ENCODE results near the gene TMEM121.

The TMEM121 gene

DNA sequence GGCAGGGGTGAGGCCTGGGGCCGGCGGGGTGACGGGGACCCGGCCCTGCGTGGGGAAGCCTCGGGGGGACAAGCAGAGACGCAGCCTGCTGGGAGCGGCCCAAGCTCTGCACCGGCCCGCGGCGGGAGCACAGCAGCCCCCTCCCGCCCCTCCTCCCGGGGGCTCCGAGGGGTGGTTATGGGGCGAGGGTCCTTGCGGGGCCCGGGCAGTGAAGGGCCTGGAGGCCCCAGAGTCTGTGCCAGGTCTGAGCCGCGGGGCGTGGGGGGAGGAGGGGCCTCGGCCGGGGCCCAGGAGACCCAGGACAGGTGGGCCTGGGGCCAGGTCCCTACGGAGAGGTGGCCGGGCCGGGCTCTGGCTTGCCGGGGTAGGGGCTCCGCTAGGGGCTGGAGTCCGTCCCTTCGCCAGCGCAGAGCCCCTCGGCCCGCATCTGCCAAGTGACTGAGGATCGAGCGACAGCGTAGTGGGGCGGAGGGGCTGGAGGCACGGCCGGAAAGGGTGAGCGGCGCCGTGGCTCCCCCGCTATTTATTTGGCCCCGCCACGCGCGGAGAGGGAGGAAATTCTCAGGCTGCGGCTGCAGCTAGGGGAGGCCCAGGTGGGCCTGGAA lies 495 bp downstream of the TMEM121 start:
- no peak for DNase-seq (ENCODE audit: low read depth)
- TF ChIP-seq, protein P1, sequence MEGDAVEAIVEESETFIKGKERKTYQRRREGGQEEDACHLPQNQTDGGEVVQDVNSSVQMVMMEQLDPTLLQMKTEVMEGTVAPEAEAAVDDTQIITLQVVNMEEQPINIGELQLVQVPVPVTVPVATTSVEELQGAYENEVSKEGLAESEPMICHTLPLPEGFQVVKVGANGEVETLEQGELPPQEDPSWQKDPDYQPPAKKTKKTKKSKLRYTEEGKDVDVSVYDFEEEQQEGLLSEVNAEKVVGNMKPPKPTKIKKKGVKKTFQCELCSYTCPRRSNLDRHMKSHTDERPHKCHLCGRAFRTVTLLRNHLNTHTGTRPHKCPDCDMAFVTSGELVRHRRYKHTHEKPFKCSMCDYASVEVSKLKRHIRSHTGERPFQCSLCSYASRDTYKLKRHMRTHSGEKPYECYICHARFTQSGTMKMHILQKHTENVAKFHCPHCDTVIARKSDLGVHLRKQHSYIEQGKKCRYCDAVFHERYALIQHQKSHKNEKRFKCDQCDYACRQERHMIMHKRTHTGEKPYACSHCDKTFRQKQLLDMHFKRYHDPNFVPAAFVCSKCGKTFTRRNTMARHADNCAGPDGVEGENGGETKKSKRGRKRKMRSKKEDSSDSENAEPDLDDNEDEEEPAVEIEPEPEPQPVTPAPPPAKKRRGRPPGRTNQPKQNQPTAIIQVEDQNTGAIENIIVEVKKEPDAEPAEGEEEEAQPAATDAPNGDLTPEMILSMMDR (conservative IDR thresholded peaks at IDR 0.05; ENCODE audit: low read depth, low read length), result no peak
- H3K4me3 ChIP-seq (ENCODE audit: low read depth, low read length), result peak overlapping the region; percentile 37

DNA sequence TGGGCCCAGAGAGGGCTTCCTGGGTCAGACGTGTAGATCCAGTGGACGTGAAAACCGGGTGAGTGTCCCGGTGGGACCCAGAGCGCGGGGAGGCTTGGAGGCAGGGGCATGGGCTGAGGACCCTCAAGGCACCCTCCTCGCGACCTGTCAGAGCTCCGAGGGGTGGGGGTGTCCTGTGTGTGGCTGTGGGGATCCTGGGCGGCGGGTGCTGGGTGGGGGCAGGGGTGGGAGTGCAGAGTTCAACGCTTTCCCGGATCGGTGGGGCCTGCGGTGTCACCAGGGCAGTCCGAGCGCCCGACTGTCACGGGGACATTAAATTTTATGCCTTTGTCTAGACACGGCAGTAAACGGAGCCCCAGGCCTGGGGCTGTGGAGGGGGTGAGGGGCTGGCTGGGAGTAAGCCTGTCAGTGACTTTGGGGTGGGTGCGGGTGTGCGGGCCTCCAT lies 1.0 kb downstream of the TMEM121 start:
- TF ChIP-seq, protein P1 (conservative IDR thresholded peaks at IDR 0.05; ENCODE audit: low read depth, low read length), result no peak
- no peak for DNase-seq (ENCODE audit: low read depth)
- H3K4me3 ChIP-seq (ENCODE audit: low read depth, low read length), result peak overlapping the region; percentile 37

- DNase-seq (ENCODE audit: low read depth), result peak; percentile 70
- peak overlapping the region; percentile 61 for H3K4me3 ChIP-seq (ENCODE audit: low read depth, low read length)
- TF ChIP-seq, protein P1 (conservative IDR thresholded peaks at IDR 0.05; ENCODE audit: low read depth, low read length), result peak; percentile 62
Measured at GRCh38 chr14:105527826-105528585, 1.6 kb downstream of the TMEM121 start.

- TF ChIP-seq, protein P1 (conservative IDR thresholded peaks at IDR 0.05; ENCODE audit: low read depth, low read length), result no peak
- H3K4me3 ChIP-seq (ENCODE audit: low read depth, low read length), result peak overlapping the region; percentile 24
- peak; percentile 4 for DNase-seq (ENCODE audit: low read depth)
Measured at GRCh38 chr14:105528586-105529318, 2.4 kb downstream of the TMEM121 start.

DNA sequence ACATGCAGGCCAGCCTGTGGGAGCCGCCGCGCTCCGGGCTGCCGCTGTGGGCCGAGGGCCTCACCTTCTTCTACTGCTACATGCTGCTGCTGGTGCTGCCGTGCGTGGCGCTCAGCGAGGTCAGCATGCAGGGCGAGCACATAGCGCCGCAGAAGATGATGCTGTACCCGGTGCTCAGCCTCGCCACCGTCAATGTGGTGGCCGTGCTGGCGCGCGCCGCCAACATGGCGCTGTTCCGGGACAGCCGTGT lies 2.9 kb downstream of the TMEM121 start:
- TF ChIP-seq, protein P1 (conservative IDR thresholded peaks at IDR 0.05; ENCODE audit: low read depth, low read length), result no peak
- DNase-seq (ENCODE audit: low read depth), result no peak
- H3K4me3 ChIP-seq (ENCODE audit: low read depth, low read length), result no peak overlapping the region

- DNase-seq (ENCODE audit: low read depth), result no peak
- TF ChIP-seq, protein P1 (conservative IDR thresholded peaks at IDR 0.05; ENCODE audit: low read depth, low read length), result no peak
- no peak overlapping the region for H3K4me3 ChIP-seq (ENCODE audit: low read depth, low read length)
Measured at GRCh38 chr14:105529569-105530284, 3.3 kb downstream of the TMEM121 start.
